ENCODE results near the gene ARMC2.

DNA sequence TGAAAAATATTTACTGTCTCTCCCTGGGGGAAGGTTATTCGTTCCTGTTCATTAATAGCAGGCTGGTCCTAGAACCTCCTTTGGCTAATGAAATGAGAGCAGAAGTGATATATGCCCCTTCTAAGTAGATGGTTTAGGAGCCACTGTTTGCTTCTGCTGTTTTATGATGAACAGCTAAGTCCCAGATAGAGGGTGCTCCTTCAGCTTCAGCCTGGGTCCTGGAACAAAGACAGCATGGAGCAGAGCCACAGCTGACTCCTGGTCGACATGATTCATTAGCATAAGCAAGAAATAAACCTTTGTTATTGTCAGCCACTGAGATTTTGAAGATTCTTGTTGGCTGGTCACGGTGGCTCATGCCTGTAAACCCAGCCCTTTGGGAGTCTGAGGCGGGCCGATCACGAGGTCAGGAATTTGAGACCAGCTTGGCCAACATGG lies 47.8 kb upstream of the ARMC2 start:
- no peak for TF ChIP-seq EZH2 (IDR thresholded peaks at IDR 0.05; ENCODE audit: low read length, unreplicated experiment)
- TF ChIP-seq, protein P1, sequence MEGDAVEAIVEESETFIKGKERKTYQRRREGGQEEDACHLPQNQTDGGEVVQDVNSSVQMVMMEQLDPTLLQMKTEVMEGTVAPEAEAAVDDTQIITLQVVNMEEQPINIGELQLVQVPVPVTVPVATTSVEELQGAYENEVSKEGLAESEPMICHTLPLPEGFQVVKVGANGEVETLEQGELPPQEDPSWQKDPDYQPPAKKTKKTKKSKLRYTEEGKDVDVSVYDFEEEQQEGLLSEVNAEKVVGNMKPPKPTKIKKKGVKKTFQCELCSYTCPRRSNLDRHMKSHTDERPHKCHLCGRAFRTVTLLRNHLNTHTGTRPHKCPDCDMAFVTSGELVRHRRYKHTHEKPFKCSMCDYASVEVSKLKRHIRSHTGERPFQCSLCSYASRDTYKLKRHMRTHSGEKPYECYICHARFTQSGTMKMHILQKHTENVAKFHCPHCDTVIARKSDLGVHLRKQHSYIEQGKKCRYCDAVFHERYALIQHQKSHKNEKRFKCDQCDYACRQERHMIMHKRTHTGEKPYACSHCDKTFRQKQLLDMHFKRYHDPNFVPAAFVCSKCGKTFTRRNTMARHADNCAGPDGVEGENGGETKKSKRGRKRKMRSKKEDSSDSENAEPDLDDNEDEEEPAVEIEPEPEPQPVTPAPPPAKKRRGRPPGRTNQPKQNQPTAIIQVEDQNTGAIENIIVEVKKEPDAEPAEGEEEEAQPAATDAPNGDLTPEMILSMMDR (conservative IDR thresholded peaks at IDR 0.05; ENCODE audit: low read depth, low read length) = no peak
